ENCODE data around the gene CZIB.

The CZIB gene

GRCh38 chr1:53256511-53257453 lies 36.3 kb upstream of the CZIB start:
- no peak for TF ChIP-seq CTCF (IDR thresholded peaks at IDR 0.05; ENCODE audit: low read depth, low read length, missing control alignments)
- Histone ChIP-seq H3K27me3 (replicated peaks) (no peaks in the 10 kb centered on the region), H3K4me3 (ENCODE audit: low read depth, low read length) (no peak overlapping the region), H3K36me3 (replicated peaks) (peaks cover 9% of the 10 kb centered on the region), H3K27ac (no peak overlapping the region)
- DNase-seq, result no peak
- in situ Hi-C loops (cut with HindIII; ENCODE audit: low pct_ligation_motif_present, low sequenced_read_pairs), result no loop called here

GRCh38 chr1:53255031-53255430 lies 34.6 kb upstream of the CZIB start:
- peaks cover 10% of the 10 kb centered on the region for H3K36me3 ChIP-seq (replicated peaks)
- peak; percentile 24 for TF ChIP-seq CTCF (IDR thresholded peaks at IDR 0.05; ENCODE audit: low read depth, low read length, missing control alignments)
- H3K27me3 ChIP-seq (replicated peaks), result no peaks in the 10 kb centered on the region
- no peak overlapping the region for H3K27ac ChIP-seq
- in situ Hi-C loops (cut with HindIII; ENCODE audit: low pct_ligation_motif_present, low sequenced_read_pairs), result no loop called here
- no peak for DNase-seq
- H3K4me3 ChIP-seq (ENCODE audit: low read depth, low read length), result no peak overlapping the region

GRCh38 chr1:53254011-53254640 lies 33.7 kb upstream of the CZIB start:
- no peaks in the 10 kb centered on the region for H3K27me3 ChIP-seq (replicated peaks)
- peak overlapping the region; percentile 8 for H3K27ac ChIP-seq
- in situ Hi-C loops (cut with HindIII; ENCODE audit: low pct_ligation_motif_present, low sequenced_read_pairs), result no loop called here
- no peak for TF ChIP-seq CTCF (IDR thresholded peaks at IDR 0.05; ENCODE audit: low read depth, low read length, missing control alignments)
- no peak overlapping the region for H3K4me3 ChIP-seq (ENCODE audit: low read depth, low read length)
- no peak for DNase-seq
- peaks cover 11% of the 10 kb centered on the region for H3K36me3 ChIP-seq (replicated peaks)

- TF ChIP-seq CTCF (IDR thresholded peaks at IDR 0.05; ENCODE audit: low read depth, low read length, missing control alignments), result no peak
- Histone ChIP-seq H3K27me3 (replicated peaks) (no peaks in the 10 kb centered on the region), H3K36me3 (replicated peaks) (peaks cover 6% of the 10 kb centered on the region), H3K4me3 (ENCODE audit: low read depth, low read length) (no peak overlapping the region), H3K27ac (no peak overlapping the region)
- in situ Hi-C loops (cut with HindIII; ENCODE audit: low pct_ligation_motif_present, low sequenced_read_pairs), result no loop called here
- DNase-seq, result no peak
Observed at GRCh38 chr1:53250325-53250724, 29.9 kb upstream of the CZIB start.

GRCh38 chr1:53249706-53250105 lies 29.3 kb upstream of the CZIB start:
- no peak for DNase-seq
- Histone ChIP-seq H3K27ac (no peak overlapping the region), H3K36me3 (replicated peaks) (peaks cover 6% of the 10 kb centered on the region), H3K4me3 (ENCODE audit: low read depth, low read length) (no peak overlapping the region), H3K27me3 (replicated peaks) (no peaks in the 10 kb centered on the region)
- in situ Hi-C loops (cut with HindIII; ENCODE audit: low pct_ligation_motif_present, low sequenced_read_pairs), result no loop called here
- TF ChIP-seq CTCF (IDR thresholded peaks at IDR 0.05; ENCODE audit: low read depth, low read length, missing control alignments), result no peak
